Activated CD4-positive, alpha-beta T cell treated with anti-CD3 and anti-CD28 coated beads, Interleukin-2, amount 50 U/mL, for 4 hours (primary cell): ENCODE data around the gene C16orf96.

ENCODE experiments used
- DNase-seq, 2 experiments: peaks; one replicate each; pipeline ENCODE4 v3.0.0-alpha.2; 2020

Gene C16orf96

GRCh38 chr16:4601864-4602186 lies 45.7 kb downstream of the C16orf96 start:
- DNase-seq = no peak

- no peak for DNase-seq
Observed at GRCh38 chr16:4602331-4602730, 46.2 kb downstream of the C16orf96 start.

GRCh38 chr16:4603624-4604170 lies 47.6 kb downstream of the C16orf96 start:
- DNase-seq = no peak

- DNase-seq = no peak
Observed at GRCh38 chr16:4604401-4604800, 48.3 kb downstream of the C16orf96 start.

- DNase-seq = no peak
Observed at GRCh38 chr16:4606354-4606753, 50.2 kb downstream of the C16orf96 start.

- no peak for DNase-seq
Observed at GRCh38 chr16:4607841-4608703, 51.9 kb downstream of the C16orf96 start.

- no peak for DNase-seq
Observed at GRCh38 chr16:4608704-4608980, 52.5 kb downstream of the C16orf96 start.

- DNase-seq = no peak
Observed at GRCh38 chr16:4609200-4610010, 53.3 kb downstream of the C16orf96 start.

- DNase-seq = no peak
Observed at GRCh38 chr16:4610011-4611005, 54.2 kb downstream of the C16orf96 start.

- DNase-seq = no peak
Observed at GRCh38 chr16:4611337-4612021, 55.3 kb downstream of the C16orf96 start.

- DNase-seq = no peak
Observed at GRCh38 chr16:4612474-4612931, 56.4 kb downstream of the C16orf96 start.

GRCh38 chr16:4612977-4613635 lies 57.0 kb downstream of the C16orf96 start:
- no peak for DNase-seq

GRCh38 chr16:4613636-4614570 lies 57.8 kb downstream of the C16orf96 start:
- peak in 1 of 2 experiments; percentile 25 for DNase-seq

- DNase-seq = peak; percentile 67 to 71
Observed at GRCh38 chr16:4614571-4615383, 58.6 kb downstream of the C16orf96 start, which contains the start of gene UBALD1. Gene UBALD1 (minus strand): TSS chr16:4614888. CDS start chr16:4614797, 91 bp downstream.

GRCh38 chr16:4615384-4616046 lies 59.4 kb downstream of the C16orf96 start:
- DNase-seq = no peak

- DNase-seq = peak; percentile 99
Observed at GRCh38 chr16:4616047-4616811, 60.1 kb downstream of the C16orf96 start.

- DNase-seq = no peak
Observed at GRCh38 chr16:4617880-4618279, 61.7 kb downstream of the C16orf96 start.
